ENCODE results near the gene THEM5.

DNA sequence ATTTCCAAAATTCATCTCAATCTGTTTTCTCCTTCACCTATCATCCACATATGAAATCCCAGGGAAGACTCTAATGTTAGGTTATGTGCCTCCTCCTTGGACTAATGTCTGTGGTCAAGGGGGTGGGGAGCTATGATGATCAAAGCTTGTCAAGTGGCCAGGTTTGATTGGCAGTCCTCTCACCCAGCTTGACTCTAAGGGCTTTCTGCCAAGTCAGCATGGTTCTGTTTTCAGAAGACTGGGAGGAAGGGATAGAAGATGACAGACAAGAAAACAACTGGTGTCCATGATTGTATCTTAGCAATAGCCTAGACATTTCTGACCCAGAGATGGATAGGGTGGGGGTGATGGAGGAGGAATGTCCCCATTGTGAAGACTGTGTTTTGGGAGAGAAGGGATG lies 9.1 kb upstream of the THEM5 start:
- TF ChIP-seq POLR2A (IDR thresholded peaks at IDR 0.05): no peak
- TF ChIP-seq, protein P1, sequence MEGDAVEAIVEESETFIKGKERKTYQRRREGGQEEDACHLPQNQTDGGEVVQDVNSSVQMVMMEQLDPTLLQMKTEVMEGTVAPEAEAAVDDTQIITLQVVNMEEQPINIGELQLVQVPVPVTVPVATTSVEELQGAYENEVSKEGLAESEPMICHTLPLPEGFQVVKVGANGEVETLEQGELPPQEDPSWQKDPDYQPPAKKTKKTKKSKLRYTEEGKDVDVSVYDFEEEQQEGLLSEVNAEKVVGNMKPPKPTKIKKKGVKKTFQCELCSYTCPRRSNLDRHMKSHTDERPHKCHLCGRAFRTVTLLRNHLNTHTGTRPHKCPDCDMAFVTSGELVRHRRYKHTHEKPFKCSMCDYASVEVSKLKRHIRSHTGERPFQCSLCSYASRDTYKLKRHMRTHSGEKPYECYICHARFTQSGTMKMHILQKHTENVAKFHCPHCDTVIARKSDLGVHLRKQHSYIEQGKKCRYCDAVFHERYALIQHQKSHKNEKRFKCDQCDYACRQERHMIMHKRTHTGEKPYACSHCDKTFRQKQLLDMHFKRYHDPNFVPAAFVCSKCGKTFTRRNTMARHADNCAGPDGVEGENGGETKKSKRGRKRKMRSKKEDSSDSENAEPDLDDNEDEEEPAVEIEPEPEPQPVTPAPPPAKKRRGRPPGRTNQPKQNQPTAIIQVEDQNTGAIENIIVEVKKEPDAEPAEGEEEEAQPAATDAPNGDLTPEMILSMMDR (IDR thresholded peaks at IDR 0.05): no peak
- no peak for TF ChIP-seq EP300 (IDR thresholded peaks at IDR 0.05)

Measured in ovary (tissue), 3 donors.